GM10847 (cell line): ENCODE measurements around the gene NLGN2.

Experiments
- POLR2A ChIP-seq: IDR thresholded peaks from 2 replicates; pipeline ENCODE4 v1.6.1; 2011; ENCODE audit not compliant: insufficient read length; ENCODE audit errors: extremely low read depth

The NLGN2 gene

GRCh38 chr17:7460850-7461660, 53.4 kb downstream of the NLGN2 start:
- TF ChIP-seq POLR2A = no peak

GRCh38 chr17:7462474-7463371, 55.1 kb downstream of the NLGN2 start:
- no peak for TF ChIP-seq POLR2A

- no peak for TF ChIP-seq POLR2A
Observed at GRCh38 chr17:7463372-7463846, 55.8 kb downstream of the NLGN2 start.

- no peak for TF ChIP-seq POLR2A
Observed at GRCh38 chr17:7464081-7464480, 56.4 kb downstream of the NLGN2 start.

GRCh38 chr17:7465597-7466275, 58.1 kb downstream of the NLGN2 start:
- TF ChIP-seq POLR2A = no peak

- no peak for TF ChIP-seq POLR2A
Observed at GRCh38 chr17:7466318-7466638, 58.6 kb downstream of the NLGN2 start.

- TF ChIP-seq POLR2A = no peak
Observed at GRCh38 chr17:7466639-7467341, 59.1 kb downstream of the NLGN2 start.

- no peak for TF ChIP-seq POLR2A
Observed at GRCh38 chr17:7467498-7467897, 59.9 kb downstream of the NLGN2 start.

- TF ChIP-seq POLR2A = no peak
Observed at GRCh38 chr17:7468290-7468689, 60.6 kb downstream of the NLGN2 start.

- no peak for TF ChIP-seq POLR2A
Observed at GRCh38 chr17:7468804-7469389, 61.3 kb downstream of the NLGN2 start.
